ENCODE measurements around the gene SLC33A1.
A peak's percentile ranks its signal among the peaks of the same experiment; 100 is the strongest.

Gene SLC33A1

GRCh38 chr3:155785662-155786295, 68.4 kb downstream of the SLC33A1 start:
- peak; percentile 36 for DNase-seq

- no peak for DNase-seq
Measured at GRCh38 chr3:155782390-155782953, 71.8 kb downstream of the SLC33A1 start.

GRCh38 chr3:155780291-155780690, 73.9 kb downstream of the SLC33A1 start:
- DNase-seq = no peak

GRCh38 chr3:155778462-155778861, 75.8 kb downstream of the SLC33A1 start:
- DNase-seq = no peak

- DNase-seq = no peak
Measured at GRCh38 chr3:155772801-155773200, 81.4 kb downstream of the SLC33A1 start.

- no peak for DNase-seq
Measured at GRCh38 chr3:155771126-155771525, 83.1 kb downstream of the SLC33A1 start.
